Activated naive CD8-positive, alpha-beta T cell treated with anti-CD3 and anti-CD28 coated beads for 36 hours (primary cell): ENCODE data around the gene FAM222B. TPM values are rescaled to one million over a fixed set of nuclear protein-coding genes. Genes with fewer than 3 reads are reported as not detected.
A peak's percentile ranks its signal among the peaks of the same experiment; 100 is the strongest.
"Not testable (repeated sequence)": the region's sequence is repeated elsewhere in the genome, so short reads cannot be mapped to it uniquely, and the experiment has no call there.

ENCODE experiments used
- DNase-seq: peaks from one replicate; pipeline ENCODE4 v3.0.0; 2021
- H3K27ac Mint-ChIP-seq: one replicate; pipeline ENCODE4 v1.8.0; 2022; ENCODE audit warnings: mild to moderate bottlenecking, moderate library complexity, mixed read lengths
- H3K27me3 Mint-ChIP-seq: one replicate; pipeline ENCODE4 v1.8.0; 2022; ENCODE audit warnings: mild to moderate bottlenecking, mixed read lengths
- H3K36me3 Mint-ChIP-seq: one replicate; pipeline ENCODE4 v1.8.0; 2021; ENCODE audit warnings: mild to moderate bottlenecking, mixed read lengths
- H3K4me1 Mint-ChIP-seq: one replicate; pipeline ENCODE4 v1.8.0; 2021; ENCODE audit warnings: mixed read lengths
- H3K4me3 Mint-ChIP-seq: one replicate; pipeline ENCODE4 v1.8.0; 2022; ENCODE audit warnings: mild to moderate bottlenecking, moderate library complexity, mixed read lengths
- H3K9me3 Mint-ChIP-seq: one replicate; pipeline ENCODE4 v1.8.0; 2022; ENCODE audit warnings: mixed read lengths
- total RNA-seq, 2 experiments: library from RNA; stranded (reverse); gene quantifications; one replicate each; pipeline ENCODE4 v1.2.3, GENCODE V29; 2021

The FAM222B gene
- total RNA-seq, 2 experiments from 2014 or later: 13.9 to 14.2 TPM

GRCh38 chr17:28788100-28788499 is 54.5 kb downstream of the FAM222B start:
- Mint-ChIP-seq H3K4me1 (peaks cover 12% of the 10 kb centered on the region), H3K27ac (no peak overlapping the region), H3K27me3 (no peaks in the 10 kb centered on the region), H3K4me3 (no peak overlapping the region), H3K9me3 (no peaks in the 10 kb centered on the region), H3K36me3 (peaks cover 6% of the 10 kb centered on the region)
- no peak for DNase-seq

GRCh38 chr17:28783161-28783560 is 59.4 kb downstream of the FAM222B start:
- Mint-ChIP-seq H3K4me3 (no peak overlapping the region), H3K4me1 (peaks cover 18% of the 10 kb centered on the region), H3K9me3 (no peaks in the 10 kb centered on the region), H3K27ac (peak overlapping the region; percentile 16), H3K27me3 (no peaks in the 10 kb centered on the region), H3K36me3 (peaks cover 15% of the 10 kb centered on the region)
- DNase-seq: no peak

- not testable (repeated sequence) for H3K27ac Mint-ChIP-seq
These were observed 63.0 kb downstream of the FAM222B start for GRCh38 chr17:28779601-28780000.

GRCh38 chr17:28777178-28777577 is 65.4 kb downstream of the FAM222B start:
- Mint-ChIP-seq H3K36me3 (peaks cover 15% of the 10 kb centered on the region), H3K4me1 (peaks cover 31% of the 10 kb centered on the region), H3K27ac (peak overlapping the region; percentile 63)

More at GRCh38 chr17:28779601-28780000, 63.0 kb downstream of the FAM222B start:
- Mint-ChIP-seq H3K36me3 (peaks cover 12% of the 10 kb centered on the region), H3K4me1 (peaks cover 31% of the 10 kb centered on the region)
- not testable (repeated sequence) for DNase-seq, H3K9me3 Mint-ChIP-seq, H3K27me3 Mint-ChIP-seq, H3K4me3 Mint-ChIP-seq

GRCh38 chr17:28774206-28774605 is 68.4 kb downstream of the FAM222B start:
- H3K4me1 Mint-ChIP-seq: peaks cover 25% of the 10 kb centered on the region
- H3K4me3 Mint-ChIP-seq: no peak overlapping the region
- H3K27ac Mint-ChIP-seq: peak overlapping the region; percentile 8
- H3K36me3 Mint-ChIP-seq: peaks cover 9% of the 10 kb centered on the region
- no peaks in the 10 kb centered on the region for H3K27me3 Mint-ChIP-seq
- no peaks in the 10 kb centered on the region for H3K9me3 Mint-ChIP-seq
- no peak for DNase-seq

More at GRCh38 chr17:28777178-28777577, 65.4 kb downstream of the FAM222B start:
- DNase-seq: no peak
- Mint-ChIP-seq H3K27me3 (no peaks in the 10 kb centered on the region), H3K4me3 (no peak overlapping the region), H3K9me3 (no peaks in the 10 kb centered on the region)

- peaks cover 5% of the 10 kb centered on the region for H3K36me3 Mint-ChIP-seq
- peaks cover 20% of the 10 kb centered on the region for H3K4me1 Mint-ChIP-seq
- no peaks in the 10 kb centered on the region for H3K27me3 Mint-ChIP-seq
- H3K9me3 Mint-ChIP-seq: no peaks in the 10 kb centered on the region
- DNase-seq: no peak
- peak overlapping the region; percentile 8 for H3K27ac Mint-ChIP-seq
- no peak overlapping the region for H3K4me3 Mint-ChIP-seq
These were observed 68.9 kb downstream of the FAM222B start for GRCh38 chr17:28773736-28774135.

GRCh38 chr17:28765038-28765437 is 77.6 kb downstream of the FAM222B start:
- no peak for DNase-seq
- Mint-ChIP-seq H3K4me3 (no peak overlapping the region), H3K27ac (no peak overlapping the region), H3K36me3 (peaks cover 2% of the 10 kb centered on the region), H3K27me3 (no peaks in the 10 kb centered on the region), H3K4me1 (peaks cover 12% of the 10 kb centered on the region), H3K9me3 (no peaks in the 10 kb centered on the region)

- no peaks in the 10 kb centered on the region for H3K27me3 Mint-ChIP-seq
- no peaks in the 10 kb centered on the region for H3K9me3 Mint-ChIP-seq
- H3K4me3 Mint-ChIP-seq: no peak overlapping the region
- peak overlapping the region; percentile 69 for H3K27ac Mint-ChIP-seq
- H3K4me1 Mint-ChIP-seq: peaks cover 12% of the 10 kb centered on the region
- peak; percentile 63 for DNase-seq
- H3K36me3 Mint-ChIP-seq: peaks cover 4% of the 10 kb centered on the region
These were observed 78.8 kb downstream of the FAM222B start for GRCh38 chr17:28763804-28764266.

- DNase-seq: no peak
- Mint-ChIP-seq H3K36me3 (peaks cover 4% of the 10 kb centered on the region), H3K9me3 (no peaks in the 10 kb centered on the region), H3K4me1 (peaks cover 12% of the 10 kb centered on the region), H3K4me3 (no peak overlapping the region), H3K27me3 (no peaks in the 10 kb centered on the region), H3K27ac (no peak overlapping the region)
These were observed 79.3 kb downstream of the FAM222B start for GRCh38 chr17:28763137-28763799.

- Mint-ChIP-seq H3K4me3 (no peak overlapping the region), H3K27me3 (no peaks in the 10 kb centered on the region), H3K27ac (peak overlapping the region; percentile 56), H3K9me3 (no peaks in the 10 kb centered on the region), H3K36me3 (peaks cover 4% of the 10 kb centered on the region), H3K4me1 (peaks cover 12% of the 10 kb centered on the region)
- DNase-seq: no peak
These were observed 81.7 kb downstream of the FAM222B start for GRCh38 chr17:28760601-28761562.

- DNase-seq: no peak
- Mint-ChIP-seq H3K27me3 (no peaks in the 10 kb centered on the region), H3K4me3 (no peak overlapping the region), H3K36me3 (peaks cover 4% of the 10 kb centered on the region), H3K9me3 (no peaks in the 10 kb centered on the region), H3K4me1 (peaks cover 12% of the 10 kb centered on the region), H3K27ac (no peak overlapping the region)
These were observed 83.2 kb downstream of the FAM222B start for GRCh38 chr17:28759256-28759865.

- no peak overlapping the region for H3K27ac Mint-ChIP-seq
- no peak overlapping the region for H3K4me3 Mint-ChIP-seq
- no peaks in the 10 kb centered on the region for H3K27me3 Mint-ChIP-seq
- DNase-seq: no peak
- peaks cover 2% of the 10 kb centered on the region for H3K36me3 Mint-ChIP-seq
- H3K4me1 Mint-ChIP-seq: peaks cover 8% of the 10 kb centered on the region
- no peaks in the 10 kb centered on the region for H3K9me3 Mint-ChIP-seq
These were observed 84.0 kb downstream of the FAM222B start for GRCh38 chr17:28758411-28759121.

GRCh38 chr17:28756049-28756804 is 86.4 kb downstream of the FAM222B start:
- peaks cover 7% of the 10 kb centered on the region for H3K36me3 Mint-ChIP-seq
- H3K27me3 Mint-ChIP-seq: no peaks in the 10 kb centered on the region
- DNase-seq: no peak
- H3K9me3 Mint-ChIP-seq: no peaks in the 10 kb centered on the region
- no peaks in the 10 kb centered on the region for H3K4me1 Mint-ChIP-seq
- H3K4me3 Mint-ChIP-seq: no peak overlapping the region
- peak overlapping the region; percentile 34 for H3K27ac Mint-ChIP-seq

- H3K27me3 Mint-ChIP-seq: no peaks in the 10 kb centered on the region
- H3K4me1 Mint-ChIP-seq: peaks cover 3% of the 10 kb centered on the region
- DNase-seq: no peak
- H3K4me3 Mint-ChIP-seq: no peak overlapping the region
- peak overlapping the region; percentile 34 for H3K27ac Mint-ChIP-seq
- no peaks in the 10 kb centered on the region for H3K9me3 Mint-ChIP-seq
- peaks cover 14% of the 10 kb centered on the region for H3K36me3 Mint-ChIP-seq
These were observed 87.1 kb downstream of the FAM222B start for GRCh38 chr17:28755486-28755885.
